HPDE6-E6E7 (cell line): ENCODE results near the gene SLC25A22.

Source experiments
- DNase-seq: peaks from one replicate; pipeline ENCODE4 v3.0.0; 2011; ENCODE audit warnings: missing footprints; ENCODE audit errors: extremely low spot score

SLC25A22 gene

GRCh38 chr11:821512-822371 lies 23.7 kb upstream of the SLC25A22 start:
- no peak for DNase-seq

- DNase-seq, result no peak
Measured at GRCh38 chr11:820655-821511, 22.8 kb upstream of the SLC25A22 start.

- no peak for DNase-seq
Measured at GRCh38 chr11:819943-820649, 22.0 kb upstream of the SLC25A22 start.

GRCh38 chr11:819129-819931 lies 21.2 kb upstream of the SLC25A22 start:
- no peak for DNase-seq

- DNase-seq, result peak; percentile 70
Measured at GRCh38 chr11:818396-819128, 20.5 kb upstream of the SLC25A22 start, which contains the start of gene PNPLA2. PNPLA2 (plus strand) TSS chr11:818914; CDS start chr11:819719, 805 bp downstream.

GRCh38 chr11:816433-816779 lies 18.3 kb upstream of the SLC25A22 start:
- DNase-seq, result no peak

- no peak for DNase-seq
Measured at GRCh38 chr11:815675-816432, 17.8 kb upstream of the SLC25A22 start.

GRCh38 chr11:813456-814096 lies 15.5 kb upstream of the SLC25A22 start:
- DNase-seq, result no peak

- DNase-seq, result no peak
Measured at GRCh38 chr11:813072-813455, 15.0 kb upstream of the SLC25A22 start.

- DNase-seq, result no peak
Measured at GRCh38 chr11:812390-812789, 14.3 kb upstream of the SLC25A22 start.

- DNase-seq, result no peak
Measured at GRCh38 chr11:811446-812245, 13.6 kb upstream of the SLC25A22 start.

GRCh38 chr11:810040-810567 lies 12.0 kb upstream of the SLC25A22 start:
- no peak for DNase-seq

- DNase-seq, result peak; percentile 87
Measured at GRCh38 chr11:809287-810039, 11.4 kb upstream of the SLC25A22 start, which contains the start of gene RPLP2. RPLP2 (plus strand) TSS chr11:809967; CDS start chr11:810235, 268 bp downstream.

- DNase-seq, result no peak
Measured at GRCh38 chr11:808427-809286, 10.6 kb upstream of the SLC25A22 start.

GRCh38 chr11:804599-804964 lies 6.5 kb upstream of the SLC25A22 start:
- no peak for DNase-seq

GRCh38 chr11:803770-804598 lies 5.9 kb upstream of the SLC25A22 start:
- DNase-seq, result no peak
